Body of pancreas (tissue), 4 donors: ENCODE measurements around the gene PLEKHA3.
"Not testable (repeated sequence)": the region's sequence is repeated elsewhere in the genome, so short reads cannot be mapped to it uniquely, and the experiment has no call there.

Experiments used
- POLR2A ChIP-seq, 3 donors: fragments of 450-650 bp; IDR thresholded peaks; one replicate each; pipeline ENCODE4 v1.6.1; 2016; ENCODE audit warnings: antibody characterized with exemption in 3 of 3, mild to moderate bottlenecking in 2 of 3
- TF ChIP-seq, protein P1 (sequence below), 7 experiments: fragments of 450-650 bp in 4 of 7; fragments of 200-600 bp in 3 of 7; sonication (generic) in 3 of 7; IDR thresholded peaks; one replicate each; pipeline ENCODE4 v1.5.1; 2016 to 2019; ENCODE audit warnings: antibody characterized with exemption in 7 of 7

DNA sequence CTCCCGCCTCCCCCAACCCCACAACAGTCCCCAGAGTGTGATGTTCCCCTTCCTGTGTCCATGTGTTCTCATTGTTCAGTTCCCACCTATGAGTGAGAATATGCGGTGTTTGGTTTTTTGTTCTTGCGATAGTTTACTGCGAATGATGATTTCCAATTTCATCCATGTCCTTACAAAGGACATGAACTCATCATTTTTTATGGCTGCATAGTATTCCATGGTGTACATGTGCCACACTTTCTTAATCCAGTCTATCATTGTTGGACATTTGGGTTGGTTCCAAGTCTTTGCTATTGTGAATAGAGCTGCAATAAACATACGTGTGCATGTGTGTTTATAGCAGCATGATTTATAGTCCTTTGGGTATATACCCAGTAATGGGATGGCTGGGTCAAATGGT lies 44.8 kb downstream of the PLEKHA3 start:
- TF ChIP-seq, protein P1, sequence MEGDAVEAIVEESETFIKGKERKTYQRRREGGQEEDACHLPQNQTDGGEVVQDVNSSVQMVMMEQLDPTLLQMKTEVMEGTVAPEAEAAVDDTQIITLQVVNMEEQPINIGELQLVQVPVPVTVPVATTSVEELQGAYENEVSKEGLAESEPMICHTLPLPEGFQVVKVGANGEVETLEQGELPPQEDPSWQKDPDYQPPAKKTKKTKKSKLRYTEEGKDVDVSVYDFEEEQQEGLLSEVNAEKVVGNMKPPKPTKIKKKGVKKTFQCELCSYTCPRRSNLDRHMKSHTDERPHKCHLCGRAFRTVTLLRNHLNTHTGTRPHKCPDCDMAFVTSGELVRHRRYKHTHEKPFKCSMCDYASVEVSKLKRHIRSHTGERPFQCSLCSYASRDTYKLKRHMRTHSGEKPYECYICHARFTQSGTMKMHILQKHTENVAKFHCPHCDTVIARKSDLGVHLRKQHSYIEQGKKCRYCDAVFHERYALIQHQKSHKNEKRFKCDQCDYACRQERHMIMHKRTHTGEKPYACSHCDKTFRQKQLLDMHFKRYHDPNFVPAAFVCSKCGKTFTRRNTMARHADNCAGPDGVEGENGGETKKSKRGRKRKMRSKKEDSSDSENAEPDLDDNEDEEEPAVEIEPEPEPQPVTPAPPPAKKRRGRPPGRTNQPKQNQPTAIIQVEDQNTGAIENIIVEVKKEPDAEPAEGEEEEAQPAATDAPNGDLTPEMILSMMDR (IDR thresholded peaks at IDR 0.05), result not testable (repeated sequence)
- TF ChIP-seq POLR2A (IDR thresholded peaks at IDR 0.05), result not testable (repeated sequence)
